ENCODE measurements around the gene RARS2.

DNA sequence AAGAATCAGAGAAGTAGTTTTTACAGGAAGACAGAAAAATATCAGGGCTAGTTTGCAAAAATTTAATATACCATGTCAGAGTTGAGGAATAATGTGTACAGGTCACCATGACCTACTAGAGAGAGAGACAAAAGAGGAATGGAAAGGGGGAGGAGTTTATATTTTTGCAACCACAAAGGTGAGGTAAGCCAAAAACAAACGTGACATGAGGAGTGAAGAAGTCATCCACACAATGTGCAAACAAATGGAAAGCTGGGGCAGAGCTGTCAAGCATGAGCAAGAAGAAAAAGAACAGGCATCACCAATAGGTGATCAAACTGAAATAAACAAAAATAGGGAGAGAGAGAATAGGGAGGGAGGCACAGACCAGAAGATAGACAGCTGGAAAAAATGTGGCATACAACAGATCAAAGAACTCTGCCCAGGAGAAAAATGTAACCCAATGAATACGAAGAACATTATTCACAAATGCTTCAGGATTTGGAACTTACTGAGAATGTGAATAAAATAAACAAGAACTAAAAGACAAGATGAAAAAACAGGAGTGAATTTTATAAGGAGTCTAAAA, 15.5 kb downstream of the RARS2 start:
- TF ChIP-seq POLR2A (IDR thresholded peaks at IDR 0.05; ENCODE audit: low read length) (no peak), GATA1 (IDR thresholded peaks at IDR 0.05; ENCODE audit: low read depth, low read length) (no peak)
